Trophoblast cell (in vitro differentiated cells and primary cell): ENCODE data around the gene POMGNT2.
"Not testable (repeated sequence)": the region's sequence is repeated elsewhere in the genome, so short reads cannot be mapped to it uniquely, and the experiment has no call there.

Experiments used
- DNase-seq, 2 donors: peaks; one replicate each; pipeline ENCODE4 v3.0.0-alpha.2; 2016
- H2AFZ ChIP-seq: 2 replicates; pipeline ENCODE4 v1.6.1; 2013; ENCODE audit warnings: low read length, moderate library complexity, mild to moderate bottlenecking; ENCODE audit not compliant: insufficient read depth, poor library complexity
- H2AK5ac ChIP-seq: 2 replicates; pipeline ENCODE4 v1.6.1; 2013; ENCODE audit warnings: mild to moderate bottlenecking, low read length
- H2BK120ac ChIP-seq: 2 replicates; pipeline ENCODE4 v1.6.1; 2013; ENCODE audit warnings: low read length, mild to moderate bottlenecking, moderate library complexity; ENCODE audit not compliant: insufficient read depth, poor library complexity
- H2BK12ac ChIP-seq: 2 replicates; pipeline ENCODE4 v1.6.1; 2013; ENCODE audit warnings: mild to moderate bottlenecking, low read length, moderate library complexity
- H2BK5ac ChIP-seq: 2 replicates; pipeline ENCODE4 v1.6.1; 2013; ENCODE audit warnings: low read length, low read depth, moderate library complexity, mild to moderate bottlenecking; ENCODE audit not compliant: poor library complexity
- H3K14ac ChIP-seq: 2 replicates; pipeline ENCODE4 v1.6.1; 2013; ENCODE audit warnings: mild to moderate bottlenecking, low read length
- H3K18ac ChIP-seq: 2 replicates; pipeline ENCODE4 v1.6.1; 2013; ENCODE audit warnings: mild to moderate bottlenecking, low read length
- H3K23ac ChIP-seq: 2 replicates; pipeline ENCODE4 v1.6.1; 2013; ENCODE audit warnings: low read length
- H3K27ac ChIP-seq: 2 replicates; pipeline ENCODE4 v1.5.1; 2013; ENCODE audit warnings: low read depth, mild to moderate bottlenecking, inconsistent platforms, low read length, moderate library complexity
- H3K27me3 ChIP-seq: 2 replicates; pipeline ENCODE4 v1.6.1; 2013; ENCODE audit warnings: inconsistent platforms, mild to moderate bottlenecking, low read length, moderate library complexity; ENCODE audit not compliant: insufficient read depth
- H3K36me3 ChIP-seq, 2 experiments: 1 replicate in 1 of 2; 2 replicates in 1 of 2; pipeline ENCODE4 v1.6.1; 2013; ENCODE audit warnings: low read length in 2 of 2, mild to moderate bottlenecking in 2 of 2, moderate library complexity in 1 of 2; ENCODE audit not compliant: insufficient read depth in 2 of 2, control insufficient read depth in 1 of 2
- H3K4ac ChIP-seq: 2 replicates; pipeline ENCODE4 v1.6.1; 2013; ENCODE audit warnings: low read depth, mild to moderate bottlenecking, low read length, moderate library complexity
- H3K4me1 ChIP-seq, 2 experiments: 1 replicate in 1 of 2; 2 replicates in 1 of 2; pipeline ENCODE4 v1.6.1; 2013; ENCODE audit warnings: low read length in 2 of 2, mild to moderate bottlenecking in 2 of 2, moderate library complexity in 1 of 2; ENCODE audit not compliant: insufficient read depth in 2 of 2, control insufficient read depth in 1 of 2
- H3K4me2 ChIP-seq: 2 replicates; pipeline ENCODE4 v1.6.1; 2013; ENCODE audit warnings: inconsistent platforms, mild to moderate bottlenecking, low read length, moderate library complexity
- H3K4me3 ChIP-seq: 2 replicates; pipeline ENCODE4 v1.5.1; 2013; ENCODE audit warnings: mild to moderate bottlenecking, low read depth, low read length, inconsistent platforms
- H3K79me1 ChIP-seq: one replicate; pipeline ENCODE4 v1.6.1; 2013; ENCODE audit warnings: low read length
- H3K79me2 ChIP-seq: 2 replicates; pipeline ENCODE4 v1.6.1; 2013; ENCODE audit warnings: low read length, mild to moderate bottlenecking; ENCODE audit not compliant: control insufficient read depth, insufficient read depth, poor library complexity
- H3K9ac ChIP-seq: 2 replicates; pipeline ENCODE4 v1.6.1; 2013; ENCODE audit warnings: mild to moderate bottlenecking, low read length
- H3K9me3 ChIP-seq: 2 replicates; pipeline ENCODE4 v1.6.1; 2013; ENCODE audit warnings: low read depth, mild to moderate bottlenecking, control low read depth, inconsistent platforms, low read length; ENCODE audit not compliant: insufficient read depth
- H4K12ac ChIP-seq: 2 replicates; pipeline ENCODE4 v1.6.1; 2013; ENCODE audit warnings: low read depth, mild to moderate bottlenecking, low read length, moderate library complexity
- H4K8ac ChIP-seq: 2 replicates; pipeline ENCODE4 v1.6.1; 2013; ENCODE audit warnings: low read depth, mild to moderate bottlenecking, low read length, moderate library complexity
- H4K91ac ChIP-seq: one replicate; pipeline ENCODE4 v1.6.1; 2013; ENCODE audit warnings: low read depth, mild to moderate bottlenecking, low read length, moderate library complexity
- WGBS: extraction: QIAGEN DNeasy Blood & Tissue Kit; methylation state at CpG from one replicate; pipeline ENCODE4 v1.1.7; 2013; ENCODE audit warnings: missing lambda C conversion rate; ENCODE audit not compliant: insufficient read length, insufficient coverage; ENCODE audit errors: extremely low coverage; 5-methylcytosine and 5-hydroxymethylcytosine counted together

Gene POMGNT2

GRCh38 chr3:43073116-43073835, 32.6 kb downstream of the POMGNT2 start:
- Histone ChIP-seq H3K79me2 (no peaks in the 10 kb centered on the region), H3K4me2 (no peak overlapping the region), H3K23ac (peak overlapping the region; percentile 32), H3K14ac (no peak overlapping the region), H2BK120ac (no peak overlapping the region), H2AFZ (no peak overlapping the region), H3K18ac (no peak overlapping the region), H4K12ac (no peak overlapping the region), H3K4ac (no peak overlapping the region), H4K91ac (no peak overlapping the region), H3K27ac (no peak overlapping the region), H3K4me3 (no peak overlapping the region), H3K79me1 (no peaks in the 10 kb centered on the region), H2BK5ac (no peak overlapping the region), H3K9ac (no peak overlapping the region), H3K36me3 (no peaks in the 10 kb centered on the region), H3K27me3 (no peaks in the 10 kb centered on the region), H2BK12ac (no peak overlapping the region), H4K8ac (no peak overlapping the region), H3K9me3 (no peaks in the 10 kb centered on the region), H3K4me1 (no peaks in the 10 kb centered on the region), H2AK5ac (no peak overlapping the region)
- no peak for DNase-seq
- WGBS: no CpG with 5 or more reads among the region's 7 CpGs

- DNase-seq: no peak
- H3K79me1 ChIP-seq: no peaks in the 10 kb centered on the region
- H3K9me3 ChIP-seq: no peaks in the 10 kb centered on the region
- no peaks in the 10 kb centered on the region for H3K27me3 ChIP-seq
- H2BK120ac ChIP-seq: no peak overlapping the region
- H4K91ac ChIP-seq: no peak overlapping the region
- no peak overlapping the region for H3K4ac ChIP-seq
- no peak overlapping the region for H3K18ac ChIP-seq
- H3K23ac ChIP-seq: no peak overlapping the region
- H3K4me3 ChIP-seq: no peak overlapping the region
- H3K36me3 ChIP-seq: no peaks in the 10 kb centered on the region
- WGBS: no CpG with 5 or more reads among the region's 4 CpGs
- no peaks in the 10 kb centered on the region for H3K79me2 ChIP-seq
- no peak overlapping the region for H2BK12ac ChIP-seq
- H2AFZ ChIP-seq: no peak overlapping the region
- no peak overlapping the region for H2AK5ac ChIP-seq
- H3K27ac ChIP-seq: no peak overlapping the region
- no peak overlapping the region for H4K12ac ChIP-seq
- H4K8ac ChIP-seq: no peak overlapping the region
- H3K14ac ChIP-seq: no peak overlapping the region
- H3K4me1 ChIP-seq: no peaks in the 10 kb centered on the region
- no peak overlapping the region for H2BK5ac ChIP-seq
- H3K9ac ChIP-seq: no peak overlapping the region
- no peak overlapping the region for H3K4me2 ChIP-seq
These were observed 33.5 kb downstream of the POMGNT2 start for GRCh38 chr3:43072361-43072760.

- Histone ChIP-seq H4K12ac (no peak overlapping the region), H4K8ac (no peak overlapping the region), H3K79me1 (no peaks in the 10 kb centered on the region), H2BK5ac (no peak overlapping the region), H2BK120ac (no peak overlapping the region), H3K4me3 (no peak overlapping the region), H2AK5ac (no peak overlapping the region), H3K27ac (no peak overlapping the region), H3K4me2 (no peak overlapping the region), H3K14ac (no peak overlapping the region), H3K79me2 (no peaks in the 10 kb centered on the region), H3K4ac (no peak overlapping the region), H3K9me3 (no peaks in the 10 kb centered on the region), H3K9ac (no peak overlapping the region), H2AFZ (no peak overlapping the region), H2BK12ac (no peak overlapping the region), H3K4me1 (no peaks in the 10 kb centered on the region), H3K18ac (no peak overlapping the region), H3K23ac (no peak overlapping the region), H3K27me3 (no peaks in the 10 kb centered on the region), H3K36me3 (no peaks in the 10 kb centered on the region), H4K91ac (no peak overlapping the region)
- WGBS: no CpG with 5 or more reads among the region's 7 CpGs
- peak in 1 of 2 donors; percentile 5 for DNase-seq
These were observed 34.5 kb downstream of the POMGNT2 start for GRCh38 chr3:43071313-43071893.

- H3K79me2 ChIP-seq: not testable (repeated sequence)
These were observed 35.2 kb downstream of the POMGNT2 start for GRCh38 chr3:43070670-43071069.

More at GRCh38 chr3:43070670-43071069, 35.2 kb downstream of the POMGNT2 start:
- not testable (repeated sequence) for H4K91ac ChIP-seq, H2BK120ac ChIP-seq, H3K4me1 ChIP-seq, DNase-seq, H3K4ac ChIP-seq, H3K9me3 ChIP-seq, H3K79me1 ChIP-seq, H3K27me3 ChIP-seq, H2AK5ac ChIP-seq, H3K9ac ChIP-seq, H3K18ac ChIP-seq, H3K36me3 ChIP-seq, H2BK5ac ChIP-seq, H3K4me2 ChIP-seq, H3K23ac ChIP-seq, H4K12ac ChIP-seq, H2AFZ ChIP-seq, H3K14ac ChIP-seq, H3K27ac ChIP-seq, H3K4me3 ChIP-seq, H4K8ac ChIP-seq, H2BK12ac ChIP-seq
- no CpG with 5 or more reads among the region's 5 CpGs for WGBS
